Measurements from ENCODE around the gene RBMS1.

DNA sequence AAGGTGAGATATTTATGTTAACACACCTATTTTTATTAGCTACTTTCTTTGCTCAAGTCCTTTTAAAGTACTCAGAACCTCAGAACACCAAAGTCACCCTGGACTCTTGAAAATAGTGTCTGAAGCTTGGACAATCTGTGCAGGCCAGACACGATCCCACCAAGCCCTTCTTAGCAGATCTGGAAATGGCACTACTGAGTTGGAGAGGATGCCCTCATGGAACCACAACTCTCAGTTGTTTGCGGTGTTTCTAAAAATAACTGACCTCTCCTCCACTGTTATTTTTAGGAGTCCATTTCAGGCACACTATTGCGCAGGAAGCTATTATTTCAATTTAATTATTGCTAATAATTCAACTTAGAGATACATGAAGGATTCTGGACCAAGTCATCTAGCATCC is 190.1 kb downstream of the RBMS1 start:
- TF ChIP-seq, protein P1, sequence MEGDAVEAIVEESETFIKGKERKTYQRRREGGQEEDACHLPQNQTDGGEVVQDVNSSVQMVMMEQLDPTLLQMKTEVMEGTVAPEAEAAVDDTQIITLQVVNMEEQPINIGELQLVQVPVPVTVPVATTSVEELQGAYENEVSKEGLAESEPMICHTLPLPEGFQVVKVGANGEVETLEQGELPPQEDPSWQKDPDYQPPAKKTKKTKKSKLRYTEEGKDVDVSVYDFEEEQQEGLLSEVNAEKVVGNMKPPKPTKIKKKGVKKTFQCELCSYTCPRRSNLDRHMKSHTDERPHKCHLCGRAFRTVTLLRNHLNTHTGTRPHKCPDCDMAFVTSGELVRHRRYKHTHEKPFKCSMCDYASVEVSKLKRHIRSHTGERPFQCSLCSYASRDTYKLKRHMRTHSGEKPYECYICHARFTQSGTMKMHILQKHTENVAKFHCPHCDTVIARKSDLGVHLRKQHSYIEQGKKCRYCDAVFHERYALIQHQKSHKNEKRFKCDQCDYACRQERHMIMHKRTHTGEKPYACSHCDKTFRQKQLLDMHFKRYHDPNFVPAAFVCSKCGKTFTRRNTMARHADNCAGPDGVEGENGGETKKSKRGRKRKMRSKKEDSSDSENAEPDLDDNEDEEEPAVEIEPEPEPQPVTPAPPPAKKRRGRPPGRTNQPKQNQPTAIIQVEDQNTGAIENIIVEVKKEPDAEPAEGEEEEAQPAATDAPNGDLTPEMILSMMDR (IDR thresholded peaks at IDR 0.05), result no peak
- TF ChIP-seq EP300 (IDR thresholded peaks at IDR 0.05), result no peak
- no peak for TF ChIP-seq POLR2A (IDR thresholded peaks at IDR 0.05)

Data from tibial nerve (tissue), 4 donors.